Umbilical cord (tissue), 2 donors: Measurements from ENCODE around the gene UQCC3. TPM values are rescaled to one million over a fixed set of nuclear protein-coding genes. Genes with fewer than 3 reads are reported as not detected.
"Not testable (repeated sequence)": the region's sequence is repeated elsewhere in the genome, so short reads cannot be mapped to it uniquely, and the experiment has no call there.

Source experiments
- DNase-seq: peaks from one replicate; pipeline ENCODE4 v3.0.0-alpha.2; 2015; ENCODE audit warnings: low spot score
- total RNA-seq: library from RNA; depleted of rRNA; stranded (reverse); fragments of >200 nt; gene quantifications from one replicate; pipeline ENCODE4 v1.2.3, GENCODE V29; 2014; ENCODE audit warnings: low replicate concordance; ENCODE audit not compliant: insufficient read depth

Gene UQCC3
- total RNA-seq, 1 donor from 2014 or later: 2.9 TPM

- peak; percentile 74 for DNase-seq
These were observed 5.7 kb upstream of the UQCC3 start for GRCh38 chr11:62665599-62666258.

- DNase-seq: no peak
These were observed 5.1 kb upstream of the UQCC3 start for GRCh38 chr11:62666259-62666926.

GRCh38 chr11:62667460-62667859 is 4.0 kb upstream of the UQCC3 start:
- DNase-seq: no peak

- no peak for DNase-seq
These were observed 1.9 kb upstream of the UQCC3 start for GRCh38 chr11:62669420-62670161.

GRCh38 chr11:62671236-62671607 is 251 bp upstream of the UQCC3 start:
- DNase-seq: no peak

GRCh38 chr11:62673196-62673525 is 1.7 kb downstream of the UQCC3 start:
- no peak for DNase-seq

- not testable (repeated sequence) for DNase-seq
These were observed 3.9 kb downstream of the UQCC3 start for GRCh38 chr11:62675415-62675814.

GRCh38 chr11:62676698-62677097 is 5.2 kb downstream of the UQCC3 start:
- no peak for DNase-seq

- no peak for DNase-seq
These were observed 5.7 kb downstream of the UQCC3 start for GRCh38 chr11:62677156-62677555.

GRCh38 chr11:62677714-62678113 is 6.2 kb downstream of the UQCC3 start:
- DNase-seq: no peak

- no peak for DNase-seq
These were observed 6.9 kb downstream of the UQCC3 start for GRCh38 chr11:62678433-62678769.

GRCh38 chr11:62678770-62679696 is 7.6 kb downstream of the UQCC3 start, which contains the start of gene UBXN1:
Gene UBXN1 (minus strand): TSS chr11:62679073. CDS start chr11:62678923, 150 bp downstream.
- peak; percentile 93 for DNase-seq

- DNase-seq: peak; percentile 82
These were observed 9.4 kb downstream of the UQCC3 start for GRCh38 chr11:62680825-62681240.

- no peak for DNase-seq
These were observed 11.0 kb downstream of the UQCC3 start for GRCh38 chr11:62682518-62682917.

GRCh38 chr11:62687508-62688396 is 16.3 kb downstream of the UQCC3 start:
- DNase-seq: no peak

- peak; percentile 49 for DNase-seq
These were observed 17.0 kb downstream of the UQCC3 start for GRCh38 chr11:62688491-62688890.

- peak; percentile 90 for DNase-seq
These were observed 18.1 kb downstream of the UQCC3 start, which contains the start of gene LRRN4CL for GRCh38 chr11:62689421-62690183. Gene LRRN4CL (minus strand): TSS chr11:62689530. CDS start chr11:62688508, 1,022 bp downstream.

GRCh38 chr11:62693624-62694023 is 22.2 kb downstream of the UQCC3 start:
- DNase-seq: not testable (repeated sequence)

GRCh38 chr11:62694455-62695167 is 23.1 kb downstream of the UQCC3 start:
- DNase-seq: peak; percentile 75
